Activated T-cell treated with anti-CD3 and anti-CD28 coated beads, Interleukin-2, amount 50 U/mL, for 1 hour (primary cell): Measurements from ENCODE around the gene CDKL5.

Experiments
- DNase-seq: peaks from one replicate; pipeline ENCODE4 v3.0.0-alpha.2; 2020

The CDKL5 gene

GRCh38 chrX:18461431-18461830 lies 36.0 kb downstream of the CDKL5 start:
- DNase-seq, result no peak

GRCh38 chrX:18464499-18464898 lies 39.1 kb downstream of the CDKL5 start:
- no peak for DNase-seq

DNA sequence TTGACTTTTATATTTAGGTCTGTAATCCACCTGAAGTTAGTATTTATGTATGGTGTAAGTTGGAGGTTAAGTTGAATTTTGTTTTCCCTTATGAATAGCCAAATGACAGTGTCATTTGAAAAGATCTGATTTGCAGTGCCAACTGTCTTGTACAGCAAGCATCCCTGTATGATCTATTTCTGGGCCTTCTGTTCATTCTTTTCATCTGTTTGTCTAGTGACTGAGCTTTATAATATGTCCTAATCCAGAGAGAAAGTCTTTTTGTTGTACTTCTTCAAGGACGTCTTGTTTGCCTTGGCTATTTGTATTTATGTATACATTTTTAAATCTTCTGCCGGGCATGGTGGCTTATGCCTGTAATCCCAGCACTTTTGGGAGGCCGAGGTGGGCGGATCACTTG lies 39.6 kb downstream of the CDKL5 start:
- DNase-seq, result no peak

DNA sequence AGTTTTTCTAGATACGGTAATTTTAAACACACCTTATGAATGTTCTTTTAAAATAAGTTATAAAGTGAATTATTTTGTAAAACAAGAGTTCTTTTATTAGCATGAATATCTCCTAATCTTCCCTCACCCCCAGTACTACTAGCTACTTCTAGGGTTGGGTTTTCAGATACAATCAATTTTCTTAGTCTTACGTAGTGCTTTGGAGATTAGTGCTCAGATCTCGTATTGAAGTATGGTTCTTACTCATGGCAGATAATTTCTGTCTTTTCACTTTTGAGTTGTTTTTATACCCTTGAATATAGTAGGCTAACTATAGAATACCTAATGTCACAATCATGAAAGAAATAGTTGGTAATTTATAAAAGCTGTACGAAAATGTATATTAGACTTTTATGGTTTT lies 43.2 kb downstream of the CDKL5 start:
- DNase-seq, result no peak

GRCh38 chrX:18471296-18471695 lies 45.9 kb downstream of the CDKL5 start:
- no peak for DNase-seq

- no peak for DNase-seq
Observed at GRCh38 chrX:18490806-18491555, 65.6 kb downstream of the CDKL5 start.

- no peak for DNase-seq
Observed at GRCh38 chrX:18491587-18492340, 66.4 kb downstream of the CDKL5 start.

GRCh38 chrX:18534949-18535348 lies 109.5 kb downstream of the CDKL5 start:
- DNase-seq, result no peak

DNA sequence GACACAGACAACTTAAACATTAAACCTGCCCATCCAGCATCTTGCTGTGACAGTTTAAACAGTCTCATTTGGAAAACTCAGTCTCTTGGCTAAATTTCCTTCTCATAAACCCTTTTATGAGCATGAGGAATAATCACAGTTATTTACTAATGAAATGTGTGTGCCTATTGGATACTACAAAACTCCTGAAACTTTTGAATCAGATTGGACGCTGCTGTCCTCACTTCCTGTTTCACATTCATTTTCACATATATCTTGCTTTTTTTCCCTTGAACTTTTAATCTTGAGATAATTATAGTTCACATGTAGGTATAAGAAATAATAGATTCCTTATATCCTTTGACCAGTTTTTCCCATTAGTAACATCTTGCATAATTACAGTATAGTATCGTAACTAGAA lies 111.7 kb downstream of the CDKL5 start:
- no peak for DNase-seq

DNA sequence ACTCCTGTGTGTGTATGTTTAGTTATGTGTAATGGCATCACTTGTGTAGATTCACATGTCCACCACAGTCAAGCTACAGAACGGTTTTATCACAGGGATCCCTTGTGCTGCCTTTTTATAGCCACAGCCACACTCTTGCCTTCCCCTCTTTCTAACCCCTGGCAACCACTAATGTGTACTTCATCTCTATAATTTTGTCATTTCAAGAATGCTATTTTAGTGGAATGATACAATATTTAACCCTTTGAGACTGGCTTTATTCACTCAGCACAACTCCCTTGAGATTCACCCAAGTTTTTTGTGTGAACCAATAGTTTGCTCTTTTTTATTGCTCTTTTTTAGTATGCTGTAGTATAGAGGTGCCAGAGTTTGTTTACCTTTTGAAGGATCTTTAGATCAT lies 112.1 kb downstream of the CDKL5 start:
- DNase-seq, result no peak

- DNase-seq, result no peak
Observed at GRCh38 chrX:18542131-18542530, 116.7 kb downstream of the CDKL5 start.

GRCh38 chrX:18542905-18543304 lies 117.5 kb downstream of the CDKL5 start:
- no peak for DNase-seq

- DNase-seq, result no peak
Observed at GRCh38 chrX:18543738-18544137, 118.3 kb downstream of the CDKL5 start.

- DNase-seq, result no peak
Observed at GRCh38 chrX:18545771-18546170, 120.4 kb downstream of the CDKL5 start.

DNA sequence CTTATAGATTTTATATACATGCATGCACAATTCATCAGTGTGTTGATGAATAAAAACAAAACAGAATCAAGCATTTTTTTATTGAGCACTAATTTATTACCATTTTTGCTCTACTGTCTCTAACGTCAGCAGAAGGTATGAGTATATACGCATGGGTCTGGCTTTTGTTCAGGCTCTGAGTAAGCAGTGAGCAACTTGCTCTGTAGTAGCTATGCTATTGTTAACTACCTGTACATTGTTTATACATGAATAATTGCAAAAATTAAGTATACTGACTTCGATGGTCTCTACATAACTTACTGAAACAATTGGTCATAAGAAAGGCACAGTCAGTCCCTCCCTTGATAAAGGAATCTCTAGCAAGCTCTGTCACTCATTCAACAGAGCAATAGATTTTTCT lies 123.6 kb downstream of the CDKL5 start:
- DNase-seq, result no peak

DNA sequence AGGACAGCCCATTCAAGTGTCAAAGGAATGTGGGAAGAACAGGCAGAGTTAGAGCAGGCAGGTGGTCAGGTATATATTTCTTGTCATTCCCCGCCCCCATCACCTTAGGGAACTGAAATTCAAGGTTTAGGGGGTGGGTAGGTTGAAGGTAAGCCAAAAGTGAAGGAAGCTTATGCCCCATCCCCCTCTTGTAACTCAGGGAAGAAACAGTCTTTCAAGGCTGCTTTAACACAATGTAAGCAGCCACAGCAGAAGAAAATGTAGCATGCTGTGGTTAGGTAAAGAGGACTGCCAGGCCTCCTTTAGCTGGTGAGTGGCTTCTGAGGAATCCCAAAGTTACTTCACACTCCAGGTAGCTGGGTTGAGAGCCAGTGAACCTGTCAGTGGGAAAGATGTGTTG lies 124.2 kb downstream of the CDKL5 start:
- DNase-seq, result no peak

GRCh38 chrX:18557879-18558278 lies 132.5 kb downstream of the CDKL5 start:
- DNase-seq, result no peak

GRCh38 chrX:18558799-18559198 lies 133.4 kb downstream of the CDKL5 start:
- DNase-seq, result no peak

GRCh38 chrX:18561020-18561419 lies 135.6 kb downstream of the CDKL5 start:
- no peak for DNase-seq

- DNase-seq, result no peak
Observed at GRCh38 chrX:18565727-18566126, 140.3 kb downstream of the CDKL5 start.

DNA sequence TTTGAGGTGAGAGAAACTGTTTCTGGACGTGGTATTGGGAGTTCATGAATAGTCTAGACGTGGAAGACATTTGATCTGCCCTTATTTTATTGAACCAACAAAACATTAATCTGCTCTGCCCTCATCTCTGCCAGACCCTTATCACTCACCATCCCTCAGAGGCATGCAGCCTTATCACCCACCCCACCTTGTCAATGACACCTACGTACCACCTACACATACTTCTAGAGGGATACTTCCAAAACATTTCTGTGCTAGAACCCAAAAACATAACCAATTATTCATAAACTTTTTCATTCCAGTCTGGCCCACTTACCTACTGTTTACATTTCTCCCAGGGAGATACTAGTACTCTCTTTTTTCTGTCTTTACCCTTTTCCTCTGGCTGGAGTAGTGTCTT lies 141.3 kb downstream of the CDKL5 start:
- DNase-seq, result no peak

- DNase-seq, result no peak
Observed at GRCh38 chrX:18573556-18573955, 148.1 kb downstream of the CDKL5 start.

DNA sequence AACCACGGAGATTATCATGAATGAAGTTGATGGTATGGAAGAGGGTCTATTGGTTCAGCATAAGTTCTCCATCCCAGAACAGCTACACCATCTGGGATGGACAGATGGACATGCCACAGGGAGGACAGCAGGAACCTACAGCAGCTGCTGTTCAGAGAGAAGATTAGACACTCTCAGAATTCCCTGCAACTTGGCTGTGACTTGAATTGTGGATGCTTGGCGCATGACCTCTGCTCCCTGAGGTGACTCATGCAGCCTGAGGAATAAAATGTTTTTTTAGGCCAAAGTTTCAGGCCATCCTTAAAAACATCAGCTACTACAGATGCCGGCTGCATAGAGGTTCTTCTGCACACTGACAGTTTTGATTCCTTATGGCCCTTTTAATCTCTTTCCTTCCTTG lies 149.2 kb downstream of the CDKL5 start:
- no peak for DNase-seq

DNA sequence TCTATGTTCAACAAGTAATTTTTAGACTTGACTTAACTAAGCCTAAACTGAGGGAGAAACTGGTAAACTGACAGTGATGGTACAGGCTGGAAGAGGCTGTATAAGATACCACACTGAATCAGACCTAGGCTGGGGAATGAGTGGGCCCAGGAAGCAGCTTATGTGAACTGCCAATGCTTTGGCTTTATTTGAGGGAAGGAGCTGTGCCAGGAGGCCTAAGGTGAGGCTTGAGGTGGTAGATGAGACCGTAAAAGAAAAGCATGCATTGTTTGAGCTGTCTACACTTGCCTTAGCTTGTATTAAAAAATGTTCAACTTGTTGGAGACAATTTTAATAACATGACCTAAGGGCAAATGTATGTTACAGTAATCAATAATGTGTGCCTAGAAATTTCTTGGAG lies 150.3 kb downstream of the CDKL5 start:
- DNase-seq, result no peak

GRCh38 chrX:18577400-18577799 lies 152.0 kb downstream of the CDKL5 start:
- no peak for DNase-seq
